ENCODE data around the gene DAB1.

The DAB1 gene

DNA sequence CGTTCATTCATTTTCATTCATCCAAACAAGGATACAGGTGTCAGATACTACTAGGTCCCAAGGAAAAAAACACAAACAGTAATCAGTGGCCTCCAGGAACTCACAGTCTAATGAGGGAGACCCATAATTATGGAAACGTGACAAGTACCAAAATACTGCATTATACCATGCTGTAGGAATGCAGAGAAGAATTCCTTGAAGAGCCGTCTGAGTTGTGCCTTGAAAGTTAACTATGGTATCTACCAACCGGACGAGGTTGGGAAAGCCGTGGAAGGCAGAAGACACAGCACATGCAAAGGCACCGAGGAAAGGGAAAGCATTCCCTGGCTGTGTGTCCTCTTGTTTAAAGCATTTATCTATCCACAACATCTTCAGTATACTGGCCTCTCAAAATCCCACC, 206.0 kb downstream of the DAB1 start:
- no peak for DNase-seq (ENCODE audit: low read depth)

DNA sequence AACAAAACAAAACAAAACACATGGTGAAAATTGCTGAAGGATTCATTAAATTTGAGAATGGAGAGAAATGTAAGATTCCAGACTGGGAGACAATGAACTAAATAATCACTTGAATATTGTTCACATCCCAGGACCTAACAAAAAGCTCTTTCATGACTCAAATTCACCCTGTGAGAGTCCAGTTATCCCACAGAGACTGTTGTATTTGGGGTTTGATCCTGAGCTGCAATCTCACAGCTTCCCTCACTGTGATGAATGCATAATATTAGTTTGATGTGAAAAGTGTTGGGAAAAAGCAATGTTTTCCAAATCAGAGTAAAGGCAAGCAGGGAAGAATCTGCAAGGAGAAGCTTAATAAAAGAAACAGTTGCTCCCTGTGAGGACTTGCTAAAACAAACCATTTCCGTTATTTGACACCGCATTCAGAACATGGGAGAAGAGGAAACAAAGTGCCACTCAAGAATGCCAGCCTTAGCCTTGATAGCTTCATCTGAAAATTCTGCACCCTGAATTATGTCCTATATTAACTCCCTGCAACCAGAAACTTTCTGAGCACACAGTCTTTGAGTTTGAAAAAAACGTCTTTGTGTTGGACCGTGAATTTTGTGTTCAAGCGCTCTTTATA, 208.8 kb downstream of the DAB1 start:
- no peak for DNase-seq (ENCODE audit: low read depth)

DNA sequence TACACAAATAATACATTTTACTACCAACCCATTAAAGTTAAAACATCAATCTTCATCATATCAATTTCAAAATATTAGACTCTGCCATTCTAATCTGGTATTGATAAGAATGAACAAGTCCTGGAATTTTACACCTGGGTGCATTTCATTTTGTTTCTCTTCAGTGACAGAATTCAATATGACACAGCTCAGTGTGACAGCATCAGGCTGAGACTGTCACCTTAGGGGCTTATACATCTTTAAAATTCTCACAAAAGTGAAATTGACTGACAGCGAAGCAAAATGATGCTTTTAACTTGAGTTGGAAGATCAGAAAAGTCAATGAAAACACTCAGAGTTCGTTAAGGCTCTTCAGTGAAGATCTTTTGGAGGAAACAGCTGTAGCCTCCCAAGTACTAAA, 213.0 kb downstream of the DAB1 start:
- no peak for DNase-seq (ENCODE audit: low read depth)

DNA sequence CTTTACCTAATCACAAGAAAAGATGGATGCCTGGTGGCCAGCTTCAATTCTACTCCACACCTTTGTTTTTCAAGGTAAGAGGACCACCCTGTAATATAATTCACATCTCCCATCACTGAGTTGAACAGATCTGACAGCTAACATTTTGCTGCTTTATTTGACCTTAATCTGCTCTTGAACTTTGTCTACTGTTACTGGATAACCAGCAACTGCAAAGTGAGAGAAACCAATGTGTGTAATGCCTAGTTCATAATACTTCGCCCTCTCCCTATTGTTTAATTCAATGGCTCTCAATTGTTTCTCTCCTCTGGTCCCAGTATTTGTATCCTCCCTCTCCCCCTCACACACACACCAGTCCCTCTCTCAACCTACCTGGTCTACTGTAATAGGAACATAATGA, 214.4 kb downstream of the DAB1 start:
- DNase-seq (ENCODE audit: low read depth) = no peak

DNA sequence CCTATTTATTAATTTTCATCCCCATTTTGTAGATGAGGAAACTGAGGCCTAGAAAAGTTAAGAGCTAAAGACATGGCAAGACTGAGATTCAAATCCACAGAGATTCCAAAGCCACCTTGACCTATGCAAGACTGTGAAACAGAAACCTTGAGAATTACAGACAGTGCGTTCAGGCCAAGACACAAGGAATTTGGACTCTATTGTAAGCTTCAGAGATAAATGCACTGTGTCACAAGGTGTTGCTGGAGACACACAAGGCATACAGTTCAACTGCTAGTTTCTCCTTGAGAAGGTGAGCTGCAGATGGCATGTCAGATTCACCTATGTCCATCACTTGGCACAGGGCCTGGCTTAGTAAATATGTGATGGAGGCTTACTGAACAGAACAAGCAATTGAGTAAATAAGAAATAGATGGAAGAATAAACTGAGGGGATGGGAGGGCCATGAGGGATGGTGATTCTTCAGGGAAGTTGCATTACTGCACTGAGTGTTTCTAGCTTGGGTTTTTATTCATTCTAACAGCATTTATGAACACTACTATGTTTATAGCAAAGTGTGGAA, 215.0 kb downstream of the DAB1 start:
- DNase-seq (ENCODE audit: low read depth) = no peak

DNA sequence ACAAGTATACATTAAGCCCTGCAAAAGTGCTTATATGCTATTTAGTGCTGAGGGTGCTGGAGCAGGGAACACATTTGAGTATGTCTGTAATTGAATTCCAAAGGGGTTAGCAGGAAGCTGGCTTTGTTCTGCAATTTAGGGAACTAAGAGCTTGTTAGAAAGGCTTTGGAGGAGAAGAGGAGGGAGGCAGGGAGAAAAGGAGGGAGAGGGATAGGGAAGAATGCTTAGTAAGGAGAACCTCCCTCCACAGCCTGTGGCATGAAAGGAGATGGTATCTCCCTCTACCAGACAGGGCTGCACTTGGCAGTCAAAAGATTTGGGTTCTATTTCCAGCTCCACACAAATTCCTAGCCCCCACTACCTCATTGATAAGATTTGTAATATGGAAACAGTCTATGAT, 217.8 kb downstream of the DAB1 start:
- DNase-seq (ENCODE audit: low read depth) = no peak

DNA sequence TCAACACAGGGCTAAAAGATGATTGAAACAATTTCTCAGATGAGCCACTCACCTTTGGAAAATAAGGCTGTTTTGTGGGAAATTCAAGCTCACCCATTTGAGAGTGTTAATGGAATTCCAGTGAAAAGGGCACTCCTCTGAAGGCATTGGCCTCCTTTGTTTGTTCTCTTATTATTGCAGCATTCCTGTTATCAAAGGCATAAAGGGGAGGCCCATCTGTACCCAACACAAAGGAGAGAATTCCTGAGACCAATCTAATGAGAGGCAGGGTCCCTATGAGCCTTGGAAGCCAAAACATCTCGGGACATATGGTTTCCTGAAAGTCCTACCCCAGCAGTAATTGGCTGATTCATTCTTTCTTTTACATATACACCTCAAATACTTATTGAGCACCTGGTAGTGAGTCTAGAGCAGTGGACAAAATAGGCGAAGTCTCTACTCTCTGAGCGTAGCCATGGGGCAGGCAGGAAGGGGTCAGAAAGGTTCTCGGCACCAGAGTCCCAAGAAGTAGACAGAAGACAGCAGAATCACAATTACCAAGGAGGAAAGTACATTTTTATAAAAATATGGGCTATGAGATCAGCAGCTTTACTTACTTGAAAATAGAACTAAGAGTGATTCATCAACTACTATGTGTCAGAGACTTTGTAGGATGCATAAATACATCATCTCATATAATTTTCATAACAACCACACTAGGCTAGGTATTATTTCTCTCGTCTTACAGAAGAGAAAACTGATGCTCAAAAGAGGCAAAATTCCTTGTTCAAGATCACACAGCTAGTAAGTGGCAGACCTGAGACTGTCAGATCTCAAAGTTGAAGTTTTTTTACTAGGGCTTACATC, 218.7 kb downstream of the DAB1 start:
- no peak for DNase-seq (ENCODE audit: low read depth)

DNA sequence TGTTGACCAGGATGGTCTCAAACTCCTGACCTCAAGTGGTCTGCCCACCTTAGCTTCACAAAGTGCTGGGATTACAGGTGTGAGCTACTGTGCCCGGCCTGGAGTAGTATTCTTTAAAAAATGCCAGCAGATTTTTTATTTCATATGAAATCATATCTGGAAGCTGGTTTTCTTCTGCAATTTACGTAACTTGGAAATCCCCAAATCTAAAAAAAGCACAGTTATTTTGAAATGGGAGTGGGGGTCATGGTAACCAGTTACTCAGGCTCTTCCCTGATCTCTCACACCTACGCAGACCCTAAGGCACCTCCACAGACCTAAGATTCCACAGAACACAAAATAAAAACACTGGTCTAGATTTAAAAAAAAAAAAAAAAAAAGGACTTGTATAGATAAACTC, 219.8 kb downstream of the DAB1 start:
- no peak for DNase-seq (ENCODE audit: low read depth)

DNA sequence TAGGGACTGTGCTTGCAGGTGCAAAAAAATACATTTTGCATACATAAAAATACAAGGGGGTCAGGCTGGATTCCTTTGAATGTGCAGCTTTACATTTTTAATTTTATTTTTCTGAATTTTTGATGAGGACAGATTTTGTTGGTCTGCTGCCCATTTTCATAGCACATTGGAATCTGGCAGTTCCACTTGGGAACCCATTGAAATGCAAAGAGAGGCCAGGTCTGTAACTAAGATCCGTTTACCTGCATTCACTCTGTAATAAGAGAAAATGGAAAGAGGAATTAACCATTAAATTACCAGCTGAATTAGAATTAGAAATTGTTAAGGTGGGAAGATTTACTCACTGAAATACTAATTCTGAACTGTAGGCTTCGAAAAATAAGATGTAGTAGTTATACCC, 221.6 kb downstream of the DAB1 start:
- DNase-seq (ENCODE audit: low read depth) = no peak

DNA sequence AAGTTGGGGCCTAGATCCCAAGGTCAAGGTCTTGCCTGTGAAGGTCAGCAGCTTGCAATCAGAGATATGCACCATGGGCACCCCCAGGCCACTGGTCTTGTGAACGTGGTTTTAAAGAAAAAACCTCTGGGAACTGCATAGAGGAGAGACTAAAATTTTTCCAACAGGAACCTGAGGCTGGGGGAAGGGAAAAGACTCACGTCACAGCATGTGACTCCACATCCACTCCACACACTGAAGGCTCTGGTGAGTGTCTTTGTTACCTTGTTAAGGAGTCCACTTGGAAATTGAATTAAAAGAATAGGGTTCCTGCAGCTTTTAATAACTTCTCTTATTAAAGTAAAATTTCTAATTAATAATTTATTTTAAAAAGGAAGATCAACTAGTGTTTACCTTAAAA, 224.9 kb downstream of the DAB1 start:
- DNase-seq (ENCODE audit: low read depth) = no peak

DNA sequence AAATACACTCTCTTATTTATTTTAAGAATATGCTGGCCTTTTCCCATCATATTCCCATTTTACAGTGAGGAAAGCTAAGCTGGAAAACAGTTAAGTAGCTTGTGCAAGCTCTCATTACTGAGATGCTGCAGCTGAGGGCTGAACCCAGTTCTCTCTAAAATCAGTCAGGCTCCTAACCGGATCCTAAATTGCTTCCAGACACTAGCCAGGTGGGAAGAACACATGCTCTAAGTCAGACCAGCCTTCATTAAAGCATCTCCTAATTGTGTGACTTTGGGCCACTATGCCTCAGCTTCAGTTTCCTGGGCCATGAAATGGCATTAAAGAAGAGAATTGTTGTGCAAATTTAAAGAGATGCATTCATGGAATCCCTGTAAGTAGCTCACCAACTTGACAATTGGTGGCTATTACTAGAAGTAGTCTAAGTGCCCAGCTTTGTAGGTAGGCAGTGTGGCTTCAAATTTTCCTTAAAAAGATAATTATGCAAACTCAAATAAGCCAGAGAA, 228.4 kb downstream of the DAB1 start:
- DNase-seq (ENCODE audit: low read depth) = no peak

DNA sequence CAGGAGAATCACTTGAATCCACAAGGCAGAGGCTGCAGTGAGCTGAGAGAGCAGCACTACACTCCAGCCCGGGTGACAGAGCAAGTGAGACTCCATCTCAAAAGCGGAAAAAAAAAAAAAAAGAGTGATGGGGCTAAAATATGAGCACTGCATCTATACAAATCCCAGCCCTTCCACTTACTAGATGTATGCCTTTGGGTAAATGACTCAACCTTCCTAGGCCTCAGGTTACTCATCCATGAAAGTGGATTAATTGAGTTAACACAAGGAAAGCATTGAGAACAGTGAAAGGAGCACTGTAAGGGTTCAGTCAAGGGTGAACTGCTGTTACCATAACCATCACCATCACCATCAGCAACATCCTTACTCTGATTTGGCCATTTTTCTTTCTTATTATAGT, 231.6 kb downstream of the DAB1 start:
- no peak for DNase-seq (ENCODE audit: low read depth)

DNA sequence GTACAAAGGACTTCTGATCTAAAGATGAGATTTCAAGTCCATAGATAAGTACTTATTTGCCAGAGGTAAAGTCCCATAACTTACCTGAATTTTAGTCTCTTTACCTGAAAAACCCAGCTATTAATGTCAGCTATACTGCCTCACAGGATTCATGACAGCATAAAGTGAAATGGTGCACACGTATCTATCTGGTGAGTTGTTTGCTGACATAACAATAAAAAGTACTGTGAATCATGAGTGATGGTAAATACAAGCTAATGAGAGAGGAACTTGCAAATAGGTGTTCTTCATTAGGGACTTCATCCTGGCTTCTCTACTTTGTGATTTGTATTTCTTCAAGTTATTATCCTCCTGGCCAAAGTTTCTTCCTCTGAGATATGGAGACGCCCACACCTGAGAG, 233.0 kb downstream of the DAB1 start:
- no peak for DNase-seq (ENCODE audit: low read depth)

DNA sequence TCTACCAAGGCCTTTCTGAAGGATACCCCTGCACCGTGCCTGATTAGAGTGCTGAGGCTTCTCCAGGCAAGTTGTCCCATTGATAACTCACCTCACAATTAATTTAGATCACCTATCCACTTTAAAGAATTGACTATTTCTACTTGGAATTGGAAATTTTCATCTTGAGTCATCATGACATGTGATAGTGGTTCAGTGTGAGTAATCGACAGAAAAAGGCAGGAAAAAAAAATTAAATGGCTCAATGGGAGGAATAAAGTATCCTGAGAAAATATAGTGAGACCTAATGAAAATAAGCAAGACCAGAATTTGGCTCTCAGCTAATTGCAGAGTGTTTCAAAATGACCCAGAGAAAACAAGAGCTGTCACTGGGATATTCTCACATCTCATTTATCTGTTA, 235.7 kb downstream of the DAB1 start:
- DNase-seq (ENCODE audit: low read depth) = no peak

DNA sequence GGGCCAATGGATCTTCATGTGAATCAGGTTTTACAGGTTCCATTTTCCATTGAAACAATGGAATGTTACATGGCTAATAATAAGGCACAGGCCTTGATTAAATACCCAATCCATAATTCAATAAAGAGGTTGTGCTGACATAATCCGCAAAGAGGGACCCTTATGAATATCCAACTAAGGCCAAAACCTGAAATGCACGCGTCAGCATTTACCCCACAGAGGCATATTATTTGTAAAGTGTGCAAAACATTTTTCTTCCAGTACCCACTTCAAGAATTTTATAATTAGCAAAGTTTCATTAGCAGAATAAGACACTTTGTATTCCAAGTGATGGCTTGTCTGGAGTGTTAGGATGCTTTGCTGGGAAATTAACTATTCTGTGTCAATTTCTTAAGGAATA, 237.4 kb downstream of the DAB1 start:
- DNase-seq (ENCODE audit: low read depth) = no peak

DNA sequence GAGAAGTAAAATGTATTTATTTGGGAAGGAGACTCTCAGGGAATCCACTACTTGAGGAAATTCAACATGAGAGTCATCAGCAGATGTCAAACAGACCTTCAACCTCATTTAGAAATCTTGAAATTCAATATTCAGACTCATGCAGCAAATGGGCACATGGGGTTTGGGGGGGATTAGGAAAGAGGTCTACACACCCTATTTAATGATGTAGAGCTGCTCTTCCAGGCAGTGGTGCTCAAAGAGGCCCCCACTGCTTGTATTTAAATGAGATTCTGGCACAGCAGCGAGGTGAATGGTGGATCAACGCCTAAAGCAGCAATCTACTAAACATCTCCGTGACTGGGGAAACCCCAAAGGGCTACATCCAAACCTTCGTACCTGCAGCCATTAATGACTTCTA, 244.9 kb downstream of the DAB1 start:
- no peak for DNase-seq (ENCODE audit: low read depth)

DNA sequence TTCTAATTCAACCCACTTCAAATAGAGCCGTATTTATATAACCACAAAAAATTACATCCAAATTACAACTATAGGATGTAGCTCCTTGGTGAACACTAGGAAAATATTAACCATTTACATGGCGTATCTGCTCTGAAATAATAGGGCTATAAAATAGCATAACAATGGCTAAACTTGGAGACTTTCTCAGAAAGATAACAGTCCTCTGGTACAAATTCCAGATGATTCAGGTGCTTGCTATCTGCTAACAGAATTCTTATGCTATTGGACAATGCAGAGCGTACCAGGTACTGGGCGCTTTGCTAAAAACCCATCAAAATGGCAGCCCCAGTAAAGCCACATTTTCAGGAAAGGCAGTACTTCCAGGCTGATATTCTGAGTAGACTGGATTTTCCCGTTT, 248.4 kb downstream of the DAB1 start:
- DNase-seq (ENCODE audit: low read depth) = no peak

DNA sequence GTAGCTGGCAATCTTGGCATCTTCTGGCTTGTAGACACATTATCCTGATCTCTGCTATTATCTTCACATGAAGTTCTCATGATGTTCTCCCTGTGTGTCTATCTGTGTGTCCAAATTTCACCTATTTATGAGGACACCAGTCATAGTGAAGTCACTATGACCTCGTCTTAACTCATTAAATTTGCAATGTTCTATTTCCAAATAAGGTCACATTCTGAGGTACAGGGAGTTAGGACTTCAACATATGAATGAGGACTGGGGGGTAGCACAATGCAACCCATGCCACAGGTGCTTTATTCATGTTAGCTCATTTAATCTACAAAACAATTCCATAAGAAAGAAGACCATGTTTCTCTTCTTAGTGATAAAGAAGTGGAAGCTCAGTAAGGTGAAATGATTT, 251.8 kb downstream of the DAB1 start:
- no peak for DNase-seq (ENCODE audit: low read depth)

DNA sequence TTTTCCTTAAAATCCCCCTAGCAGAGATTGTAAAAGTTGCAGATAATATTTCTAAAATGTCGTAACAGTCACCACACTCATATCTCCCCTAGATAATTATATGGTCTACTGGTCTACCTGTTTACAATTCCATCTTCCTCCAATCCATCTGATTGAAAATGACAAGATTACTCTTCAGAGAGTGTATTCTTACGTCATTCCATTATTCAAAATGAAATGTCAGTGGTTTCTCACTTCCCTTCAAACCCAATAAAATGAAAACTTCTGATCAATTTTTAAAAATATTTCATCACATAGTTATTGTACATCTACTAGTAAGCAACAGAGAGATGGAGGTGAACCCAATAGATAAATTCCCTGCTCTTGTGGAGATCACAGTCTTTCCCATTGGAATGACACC, 255.9 kb downstream of the DAB1 start:
- no peak for DNase-seq (ENCODE audit: low read depth)

DNA sequence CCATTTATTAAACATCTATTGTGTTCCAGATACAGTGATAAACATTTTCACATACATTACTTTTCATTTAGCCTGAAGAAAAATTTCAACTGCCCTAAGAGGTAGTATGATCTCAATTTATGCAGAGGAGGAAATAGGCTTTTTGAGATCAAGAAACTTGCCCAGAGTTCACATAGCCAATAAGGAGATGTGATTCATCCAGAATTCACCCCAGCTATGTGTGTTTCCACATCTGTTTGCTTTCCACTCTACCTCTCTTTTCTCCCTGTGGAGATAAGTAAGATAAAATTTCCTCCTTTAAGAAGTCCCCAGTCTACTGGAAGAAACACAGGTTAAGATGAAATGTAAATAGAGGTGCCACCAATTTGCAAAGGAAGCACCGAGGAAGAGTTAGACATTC, 258.3 kb downstream of the DAB1 start:
- no peak for DNase-seq (ENCODE audit: low read depth)

DNA sequence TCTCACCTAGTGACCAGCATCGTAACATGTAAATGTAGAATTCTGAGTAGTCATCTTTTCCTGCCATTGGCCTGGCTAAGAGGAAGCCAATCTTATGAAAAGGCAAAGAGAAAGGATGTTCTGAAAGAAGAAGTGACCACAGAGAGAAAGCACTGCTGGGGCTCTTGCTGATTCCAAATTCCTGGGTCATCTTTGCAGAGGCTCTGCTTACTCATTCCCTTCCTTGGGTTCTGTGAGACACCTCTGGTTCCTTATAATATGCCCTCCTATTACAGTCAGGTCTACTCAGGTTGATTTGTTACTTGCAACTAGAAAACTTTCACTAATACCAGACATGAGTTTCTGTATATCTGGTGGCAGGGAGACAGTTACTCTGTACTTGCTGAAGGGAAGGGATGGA, 259.3 kb downstream of the DAB1 start:
- DNase-seq (ENCODE audit: low read depth) = no peak

DNA sequence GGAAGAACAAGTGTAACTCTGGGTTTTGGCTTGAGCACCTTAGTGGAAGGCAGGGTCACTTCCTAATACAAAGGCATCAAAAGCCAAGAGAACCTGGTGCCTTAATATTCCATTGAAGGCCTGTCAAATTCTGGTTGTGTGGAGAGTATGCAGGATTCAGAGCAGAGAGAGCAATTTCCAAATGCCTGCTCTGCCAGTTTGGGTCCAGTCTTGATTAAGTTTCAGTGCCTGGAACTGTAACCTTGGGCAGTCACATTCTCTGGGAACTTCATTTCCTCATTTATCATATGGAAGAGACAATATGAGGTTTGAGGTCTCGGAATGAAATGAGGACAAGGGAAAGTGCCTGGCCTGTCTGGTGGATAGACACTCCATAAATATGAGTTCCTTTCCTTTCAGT, 260.1 kb downstream of the DAB1 start:
- no peak for DNase-seq (ENCODE audit: low read depth)

DNA sequence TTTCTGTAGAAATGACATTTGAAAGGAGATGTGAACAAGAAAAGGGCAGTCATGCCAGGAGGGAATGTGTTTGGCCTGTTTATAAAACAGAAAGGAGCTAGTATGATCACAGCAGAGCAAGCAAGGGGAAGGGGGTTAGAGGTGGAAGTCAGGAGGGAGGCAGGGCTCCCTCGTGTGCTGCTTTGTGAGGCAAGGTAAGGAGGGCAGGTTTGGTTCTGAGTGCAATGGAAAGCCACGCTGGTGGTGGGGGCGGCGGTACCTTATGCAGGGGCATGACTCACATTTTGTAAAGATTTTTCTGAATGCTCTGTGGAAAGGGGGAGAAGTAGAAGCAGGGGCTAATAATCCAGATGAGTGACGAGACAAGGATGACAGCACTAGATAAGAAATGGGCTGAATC, 260.5 kb downstream of the DAB1 start:
- no peak for DNase-seq (ENCODE audit: low read depth)
